Measurements from ENCODE around the gene DLGAP4. TPM values are rescaled to one million over a fixed set of nuclear protein-coding genes. Genes with fewer than 3 reads are reported as not detected.

The DLGAP4 gene
- total RNA-seq, 1 donor from 2014 or later: 38.1 TPM

GRCh38 chr20:36273414-36274180, 32.5 kb upstream of the DLGAP4 start:
- ATAC-seq (no peak), DNase-seq (no peak)
- intact Hi-C loops (cut with micrococcal nuclease): no loop called here

- DNase-seq (no peak), ATAC-seq (no peak)
Observed at GRCh38 chr20:36274181-36274841, 31.8 kb upstream of the DLGAP4 start.

DNA sequence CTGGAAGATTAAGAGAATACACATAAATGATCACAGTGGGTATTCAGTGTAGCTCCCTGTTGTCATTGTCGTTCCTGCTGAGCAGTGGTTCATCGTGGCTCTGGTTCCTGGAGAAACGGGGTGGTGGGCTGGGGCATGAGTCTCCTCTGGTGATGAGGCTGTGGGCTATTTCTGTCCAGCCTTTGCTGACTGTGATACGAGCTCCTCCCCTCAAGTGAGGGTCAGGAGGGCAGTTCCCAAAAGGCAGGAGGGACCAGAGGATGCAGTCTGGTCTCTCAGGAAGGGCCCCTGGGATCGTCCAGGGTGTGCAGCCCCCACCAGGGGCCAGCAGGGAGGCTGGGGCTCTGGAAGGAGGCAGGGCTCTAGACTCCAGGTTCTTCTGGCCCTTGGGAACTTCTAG, 31.1 kb upstream of the DLGAP4 start:
- DNase-seq (no peak), ATAC-seq (no peak)
- intact Hi-C loops (cut with micrococcal nuclease): no loop called here

More at GRCh38 chr20:36274181-36274841, 31.8 kb upstream of the DLGAP4 start:
- intact Hi-C loops (cut with micrococcal nuclease): no loop called here

- no peak for DNase-seq
- intact Hi-C loops (cut with micrococcal nuclease): no loop called here
- ATAC-seq: no peak
Observed at GRCh38 chr20:36275441-36276189, 30.5 kb upstream of the DLGAP4 start.

GRCh38 chr20:36277546-36277945, 28.6 kb upstream of the DLGAP4 start:
- intact Hi-C loops (cut with micrococcal nuclease): no loop called here
- DNase-seq: no peak
- ATAC-seq: no peak

GRCh38 chr20:36279362-36279761, 26.8 kb upstream of the DLGAP4 start:
- intact Hi-C loops (cut with micrococcal nuclease): no loop called here
- DNase-seq: no peak
- no peak for ATAC-seq

DNA sequence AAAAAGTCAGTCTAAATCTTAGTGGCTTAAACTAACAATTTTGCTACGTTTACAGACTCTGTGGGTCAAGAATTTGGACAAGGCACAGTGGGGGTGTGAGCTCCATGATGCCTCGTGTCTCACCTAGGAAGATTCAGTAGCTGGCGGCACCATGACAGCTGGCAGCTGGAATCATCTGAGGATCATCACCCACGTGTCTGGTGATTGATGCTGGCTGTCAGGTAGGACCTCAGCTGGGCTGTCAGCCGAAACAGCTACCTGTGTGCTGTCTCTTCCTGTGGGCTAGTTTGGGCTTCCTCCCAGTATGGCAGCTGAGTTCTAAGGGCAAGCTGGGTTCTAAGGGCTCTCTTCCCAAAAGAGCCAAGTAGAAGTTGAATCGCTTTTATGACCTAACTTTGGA, 26.4 kb upstream of the DLGAP4 start:
- DNase-seq (no peak), ATAC-seq (no peak)
- intact Hi-C loops (cut with micrococcal nuclease): no loop called here

- DNase-seq (no peak), ATAC-seq (no peak)
- intact Hi-C loops (cut with micrococcal nuclease): no loop called here
Observed at GRCh38 chr20:36281785-36282380, 24.3 kb upstream of the DLGAP4 start.

DNA sequence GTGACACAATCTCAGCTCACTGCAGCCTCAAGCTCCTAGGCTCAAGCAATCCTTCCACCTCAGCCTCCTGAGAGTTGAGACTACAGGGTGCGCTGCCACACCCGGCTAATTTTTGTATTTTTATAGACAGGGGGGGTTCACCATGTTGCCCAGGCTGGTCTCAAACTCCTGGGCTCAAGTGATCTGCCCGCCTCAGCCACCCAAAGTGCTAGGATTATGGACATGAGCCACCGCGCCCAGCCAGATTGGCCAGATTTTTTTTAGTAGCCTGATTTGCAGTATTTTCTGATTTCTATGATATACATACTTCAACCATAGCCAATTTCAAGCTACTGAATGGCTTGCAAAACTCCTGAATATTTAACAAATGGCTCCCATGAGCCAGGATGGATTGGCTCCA, 21.4 kb upstream of the DLGAP4 start:
- intact Hi-C loops (cut with micrococcal nuclease): no loop called here
- DNase-seq: no peak
- no peak for ATAC-seq

DNA sequence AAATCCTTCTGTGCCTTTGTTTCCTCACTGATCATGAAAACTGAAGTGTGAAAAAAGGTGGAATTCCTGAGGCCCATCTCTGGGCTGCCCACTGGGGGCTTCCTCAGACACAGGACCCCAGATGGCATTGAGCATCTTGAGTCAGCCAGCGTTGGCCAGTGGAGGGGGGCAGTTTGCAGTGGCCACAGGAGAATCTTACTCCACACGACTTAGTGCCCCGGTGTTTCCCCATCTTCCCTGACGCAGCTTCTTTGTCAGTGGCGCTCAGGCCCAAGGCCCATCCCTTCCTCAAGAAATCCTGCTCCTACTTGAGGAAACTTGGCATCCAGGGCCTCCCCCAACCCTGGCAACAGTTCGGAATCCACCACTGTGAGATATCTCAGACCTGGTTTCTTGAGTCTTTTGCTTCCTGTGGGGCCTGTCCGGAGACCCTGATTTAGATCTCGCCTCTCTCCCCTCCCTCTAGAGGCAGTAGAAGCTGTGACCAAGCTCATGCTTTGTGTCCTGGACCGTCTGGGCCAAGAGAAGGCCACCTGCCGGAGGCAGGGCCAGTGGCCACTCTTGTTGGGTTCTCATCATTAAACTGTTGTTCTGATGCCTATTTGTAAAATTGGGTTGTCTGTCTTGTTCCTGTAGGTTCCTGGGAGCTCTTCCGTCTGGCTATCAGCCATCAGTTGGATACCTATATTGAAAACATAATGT, 20.2 kb upstream of the DLGAP4 start:
- intact Hi-C loops (cut with micrococcal nuclease): no loop called here

GRCh38 chr20:36297656-36298055, 8.5 kb upstream of the DLGAP4 start:
- DNase-seq (no peak), ATAC-seq (no peak)
- intact Hi-C loops (cut with micrococcal nuclease): no loop called here

More for the DNA sequence above, 20.2 kb upstream of the DLGAP4 start:
- no peak for ATAC-seq
- no peak for DNase-seq

DNA sequence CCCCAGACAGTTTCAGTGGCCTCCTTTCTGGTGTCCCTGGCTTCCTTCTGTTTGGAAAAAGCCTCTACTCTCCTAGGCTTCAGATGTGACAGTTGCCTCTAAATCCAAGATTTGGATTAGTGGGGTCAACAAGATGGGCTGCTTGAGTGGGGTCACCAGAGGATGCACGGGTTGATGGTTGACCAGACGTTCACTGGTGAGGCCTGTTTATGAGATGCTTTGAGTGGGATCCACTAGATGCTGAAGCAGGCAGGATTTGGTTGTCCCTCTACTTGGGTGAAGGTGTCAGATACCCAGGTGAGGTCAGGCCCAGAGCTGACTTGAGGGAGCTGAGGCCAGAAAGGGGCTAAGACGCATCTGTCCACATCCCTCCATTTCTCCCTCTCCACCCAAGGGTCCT, 8.1 kb upstream of the DLGAP4 start:
- DNase-seq: no peak
- ATAC-seq: no peak
- intact Hi-C loops (cut with micrococcal nuclease): no loop called here

- DNase-seq (no peak), ATAC-seq (no peak)
- intact Hi-C loops (cut with micrococcal nuclease): no loop called here
Observed at GRCh38 chr20:36298795-36299339, 7.3 kb upstream of the DLGAP4 start.

DNA sequence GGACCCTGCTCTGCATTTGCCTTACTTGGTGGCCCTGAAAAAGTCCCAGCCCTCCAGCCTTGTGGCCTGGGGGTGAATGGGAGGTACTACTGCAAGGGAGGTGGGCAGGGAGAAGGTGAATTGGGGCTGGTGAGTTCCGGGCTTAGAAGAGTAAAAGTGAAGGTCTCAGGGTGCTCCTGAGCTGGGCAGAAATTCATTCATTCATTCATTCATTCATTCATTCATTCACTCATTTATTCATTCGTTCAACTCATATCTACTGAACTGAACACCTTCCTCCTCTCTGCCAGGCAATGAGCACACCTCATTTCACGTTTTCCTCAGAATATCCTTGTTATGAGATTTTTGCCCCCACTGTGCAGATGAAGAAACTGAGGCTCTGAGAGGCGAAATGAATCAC, 6.7 kb upstream of the DLGAP4 start:
- DNase-seq: no peak
- intact Hi-C loops (cut with micrococcal nuclease): no loop called here
- no peak for ATAC-seq

DNA sequence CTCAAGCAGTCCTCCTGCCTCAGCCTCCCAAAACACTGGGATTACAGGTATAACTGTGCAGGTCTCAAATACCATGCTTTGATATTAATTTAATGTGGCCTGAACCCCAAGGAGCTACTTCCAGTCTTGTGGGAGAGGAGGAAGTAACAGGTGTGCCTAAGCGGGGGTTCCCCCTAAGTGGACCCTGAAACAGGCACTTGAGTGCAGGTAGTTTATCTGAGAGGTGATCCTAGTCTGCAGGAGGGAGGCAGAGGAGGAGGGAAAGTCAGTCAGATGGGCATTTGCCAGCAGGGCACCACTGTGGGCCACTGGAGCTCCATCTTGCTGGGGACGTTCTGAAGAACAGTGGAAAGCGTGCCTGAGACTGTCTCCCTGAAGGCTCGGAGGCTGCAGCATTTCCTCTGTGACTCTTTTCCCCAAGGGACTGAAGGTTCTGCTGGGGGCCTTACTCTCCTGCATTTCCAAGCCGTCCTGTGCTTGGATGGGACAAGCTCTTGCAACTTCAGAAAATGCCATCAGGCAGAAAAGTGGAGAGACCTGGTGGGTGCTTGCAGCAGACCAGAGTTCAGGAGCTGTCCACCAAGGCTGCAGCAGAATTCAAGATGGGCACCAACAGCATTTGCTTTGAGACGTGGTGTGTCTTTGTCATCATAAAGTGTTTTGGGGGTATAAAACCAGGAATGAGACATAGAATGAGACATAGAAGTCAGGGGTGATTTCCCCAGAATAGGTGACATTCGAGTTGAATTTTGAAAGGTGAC, 4.6 kb upstream of the DLGAP4 start:
- intact Hi-C loops (cut with micrococcal nuclease): no loop called here
- DNase-seq (no peak), ATAC-seq (no peak)

GRCh38 chr20:36303020-36303595, 3.0 kb upstream of the DLGAP4 start:
- no peak for DNase-seq
- intact Hi-C loops (cut with micrococcal nuclease): no loop called here
- no peak for ATAC-seq

- ATAC-seq (no peak), DNase-seq (no peak)
- intact Hi-C loops (cut with micrococcal nuclease): no loop called here
Observed at GRCh38 chr20:36303831-36304230, 2.3 kb upstream of the DLGAP4 start.
